OCI-LY3 (cell line): ENCODE measurements around the gene KCNK2.

Experiments used
- EZH2phosphoT487 ChIP-seq: fragments of 200-600 bp; shearing (Covaris generic); IDR thresholded peaks from 2 replicates; pipeline ENCODE4 v1.6.1; 2018; ENCODE audit warnings: antibody characterized with exemption, mixed run types, low read depth
- TF ChIP-seq, protein P1 (sequence below): fragments of 200-600, 300-600 bp; sonication (generic); IDR thresholded peaks from 2 replicates; pipeline ENCODE4 v1.5.1; 2014; ENCODE audit warnings: antibody characterized with exemption, low read length, low read depth

DNA sequence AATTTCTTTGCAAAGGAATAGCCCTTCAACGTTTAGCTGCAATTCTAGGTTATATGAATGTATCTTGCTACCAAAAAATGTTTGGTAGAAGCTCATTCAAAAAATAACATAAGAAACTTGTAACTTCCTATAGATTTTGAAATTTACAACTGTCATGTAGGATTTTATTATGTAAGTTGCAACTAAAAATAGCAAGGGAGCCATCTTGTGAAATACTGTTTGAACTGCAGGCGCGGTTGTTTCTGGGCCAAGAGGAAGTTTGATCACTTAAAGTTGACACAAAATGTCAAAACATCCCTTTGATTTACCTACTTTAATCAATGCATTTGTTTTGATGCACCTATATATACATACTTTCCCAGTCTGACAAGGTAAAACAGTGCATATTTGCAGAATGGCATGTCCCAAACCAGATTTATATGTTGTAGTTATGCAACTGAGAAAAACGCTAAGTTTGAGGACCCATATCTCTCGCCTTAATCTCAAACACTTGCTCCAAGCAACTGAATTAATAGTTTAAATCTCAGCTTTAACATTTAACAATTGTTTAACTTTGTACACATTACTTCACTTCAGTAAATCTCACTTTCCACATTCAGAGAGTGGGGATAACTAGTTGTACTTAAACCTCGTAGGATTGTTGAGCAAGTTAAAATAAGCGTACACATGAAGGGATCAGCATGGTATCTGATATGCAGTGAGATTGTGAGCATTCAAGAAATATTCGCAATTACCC, 63.9 kb downstream of the KCNK2 start:
- TF ChIP-seq, protein P1, sequence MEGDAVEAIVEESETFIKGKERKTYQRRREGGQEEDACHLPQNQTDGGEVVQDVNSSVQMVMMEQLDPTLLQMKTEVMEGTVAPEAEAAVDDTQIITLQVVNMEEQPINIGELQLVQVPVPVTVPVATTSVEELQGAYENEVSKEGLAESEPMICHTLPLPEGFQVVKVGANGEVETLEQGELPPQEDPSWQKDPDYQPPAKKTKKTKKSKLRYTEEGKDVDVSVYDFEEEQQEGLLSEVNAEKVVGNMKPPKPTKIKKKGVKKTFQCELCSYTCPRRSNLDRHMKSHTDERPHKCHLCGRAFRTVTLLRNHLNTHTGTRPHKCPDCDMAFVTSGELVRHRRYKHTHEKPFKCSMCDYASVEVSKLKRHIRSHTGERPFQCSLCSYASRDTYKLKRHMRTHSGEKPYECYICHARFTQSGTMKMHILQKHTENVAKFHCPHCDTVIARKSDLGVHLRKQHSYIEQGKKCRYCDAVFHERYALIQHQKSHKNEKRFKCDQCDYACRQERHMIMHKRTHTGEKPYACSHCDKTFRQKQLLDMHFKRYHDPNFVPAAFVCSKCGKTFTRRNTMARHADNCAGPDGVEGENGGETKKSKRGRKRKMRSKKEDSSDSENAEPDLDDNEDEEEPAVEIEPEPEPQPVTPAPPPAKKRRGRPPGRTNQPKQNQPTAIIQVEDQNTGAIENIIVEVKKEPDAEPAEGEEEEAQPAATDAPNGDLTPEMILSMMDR = peak; percentile 63
- no peak for TF ChIP-seq EZH2phosphoT487
